ENCODE results near the gene KRTAP4-3. TPM values are rescaled to one million over a fixed set of nuclear protein-coding genes. Genes with fewer than 3 reads are reported as not detected.
"Not testable (repeated sequence)": the region's sequence is repeated elsewhere in the genome, so short reads cannot be mapped to it uniquely, and the experiment has no call there.

KRTAP4-3 gene
- total and polyA plus RNA-seq, 7 donors = not detected

DNA sequence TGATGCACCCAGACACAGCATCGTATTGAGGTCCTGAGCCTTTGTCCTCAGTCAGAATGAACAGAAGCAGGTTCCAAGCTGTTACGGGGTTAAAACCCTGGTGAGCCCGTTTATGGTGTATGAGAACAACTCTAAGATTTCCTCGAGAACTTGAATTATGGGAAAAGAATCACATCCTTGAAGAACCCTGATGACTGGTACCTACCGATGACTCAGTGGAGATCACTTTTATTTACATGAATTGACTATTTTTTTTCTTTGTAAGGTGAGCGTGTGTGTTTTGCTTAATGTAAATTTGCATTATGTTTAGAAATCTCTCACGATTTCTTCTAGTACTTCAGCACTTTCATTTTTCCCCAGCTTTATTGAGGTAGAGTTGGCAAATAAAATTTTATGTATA, 4.2 kb downstream of the KRTAP4-3 start:
- no peaks in the 10 kb centered on the region for H3K36me3 ChIP-seq (ENCODE audit: insufficient read depth in 1 of 2, low read depth in 1 of 2)
- TF ChIP-seq, protein P1, sequence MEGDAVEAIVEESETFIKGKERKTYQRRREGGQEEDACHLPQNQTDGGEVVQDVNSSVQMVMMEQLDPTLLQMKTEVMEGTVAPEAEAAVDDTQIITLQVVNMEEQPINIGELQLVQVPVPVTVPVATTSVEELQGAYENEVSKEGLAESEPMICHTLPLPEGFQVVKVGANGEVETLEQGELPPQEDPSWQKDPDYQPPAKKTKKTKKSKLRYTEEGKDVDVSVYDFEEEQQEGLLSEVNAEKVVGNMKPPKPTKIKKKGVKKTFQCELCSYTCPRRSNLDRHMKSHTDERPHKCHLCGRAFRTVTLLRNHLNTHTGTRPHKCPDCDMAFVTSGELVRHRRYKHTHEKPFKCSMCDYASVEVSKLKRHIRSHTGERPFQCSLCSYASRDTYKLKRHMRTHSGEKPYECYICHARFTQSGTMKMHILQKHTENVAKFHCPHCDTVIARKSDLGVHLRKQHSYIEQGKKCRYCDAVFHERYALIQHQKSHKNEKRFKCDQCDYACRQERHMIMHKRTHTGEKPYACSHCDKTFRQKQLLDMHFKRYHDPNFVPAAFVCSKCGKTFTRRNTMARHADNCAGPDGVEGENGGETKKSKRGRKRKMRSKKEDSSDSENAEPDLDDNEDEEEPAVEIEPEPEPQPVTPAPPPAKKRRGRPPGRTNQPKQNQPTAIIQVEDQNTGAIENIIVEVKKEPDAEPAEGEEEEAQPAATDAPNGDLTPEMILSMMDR (IDR thresholded peaks at IDR 0.05) = no peak
- WGBS, 3 donors = 68 to 70% (median 69%) methylated on average over 7 of the region's 7 CpGs
- ATAC-seq (no peak), DNase-seq (no peak)
- H3K9me3 ChIP-seq = no peaks in the 10 kb centered on the region
- intact Hi-C loops (cut with DNase I) = no loop called here
- H3K4me3 ChIP-seq = no peak overlapping the region
- H3K27ac ChIP-seq = no peak overlapping the region
- no peaks in the 10 kb centered on the region for H3K4me1 ChIP-seq
- H3K27me3 ChIP-seq (ENCODE audit: insufficient read depth in 3 of 3, low read length in 2 of 3) = no peaks in the 10 kb centered on the region

DNA sequence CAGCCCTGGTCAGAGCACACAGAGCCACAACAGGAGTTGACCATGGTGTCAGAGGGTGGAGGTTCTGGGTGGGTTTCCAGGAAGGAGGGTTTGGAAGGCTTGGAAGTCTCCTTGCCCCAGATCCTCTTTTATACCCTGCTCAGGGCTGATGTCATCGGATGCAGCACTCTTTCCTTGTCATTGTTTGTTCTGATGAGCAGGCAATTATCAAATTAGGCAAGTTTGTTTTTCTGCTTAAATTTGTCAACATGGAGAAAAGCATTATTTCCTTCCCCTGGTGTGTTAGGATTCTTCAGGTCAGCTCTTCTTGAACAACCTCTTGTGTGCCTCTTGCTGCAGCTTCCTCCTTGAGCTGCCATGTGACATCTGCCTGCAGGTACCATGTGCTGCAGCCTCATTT, 7.4 kb downstream of the KRTAP4-3 start, which contains the start of gene KRTAP4-4:
Gene KRTAP4-4 (minus strand): TSS at position 101 of the 400 bp plus-strand sequence. CDS start 57 bp downstream, at position 44.
- H3K27me3 ChIP-seq (ENCODE audit: insufficient read depth in 3 of 3, low read length in 2 of 3) = peaks cover 0 to 2% (median 0%) of the 10 kb centered on the region in 3 donors
- H3K4me1 ChIP-seq = no peaks in the 10 kb centered on the region
- intact Hi-C loops (cut with DNase I) = no loop called here
- no peaks in the 10 kb centered on the region for H3K9me3 ChIP-seq
- WGBS, 3 donors = 72 to 92% (median 82%) methylated on average over 1 of the region's 1 CpG
- no peak for DNase-seq
- TF ChIP-seq, protein P1 (IDR thresholded peaks at IDR 0.05) = no peak
- H3K27ac ChIP-seq = no peak within 1 kb of the TSS
- no peaks in the 10 kb centered on the region for H3K36me3 ChIP-seq (ENCODE audit: insufficient read depth in 1 of 2, low read depth in 1 of 2)
- no peak for ATAC-seq
- no peak within 1 kb of the TSS for H3K4me3 ChIP-seq

DNA sequence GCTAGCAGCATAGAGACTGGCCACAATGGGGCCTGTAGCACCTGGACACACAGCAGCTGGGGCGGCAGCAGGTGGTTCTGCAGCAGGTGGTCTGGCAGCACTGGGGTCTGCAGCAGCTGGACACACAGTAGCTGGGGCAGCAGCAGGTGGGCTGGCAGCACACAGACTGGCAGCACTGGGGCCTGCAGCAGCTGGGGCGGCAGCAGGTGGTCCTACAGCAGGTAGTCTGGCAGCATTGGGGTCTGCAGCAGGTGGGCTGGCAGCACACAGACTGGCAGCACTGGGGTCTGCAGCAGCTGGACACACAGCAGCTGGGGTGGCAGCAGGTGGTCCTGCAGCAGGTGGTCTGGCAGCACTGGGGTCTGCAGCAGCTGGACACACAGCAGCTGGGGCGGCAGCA, 7.8 kb downstream of the KRTAP4-3 start:
- intact Hi-C loops (cut with DNase I); H3K4me3 ChIP-seq; H3K4me1 ChIP-seq; ATAC-seq; DNase-seq; H3K27me3 ChIP-seq (ENCODE audit: insufficient read depth in 3 of 3, low read length in 2 of 3); H3K36me3 ChIP-seq (ENCODE audit: insufficient read depth in 1 of 2, low read depth in 1 of 2); H3K9me3 ChIP-seq; H3K27ac ChIP-seq: not testable (repeated sequence)
- WGBS, 3 donors = 83 to 94% (median 89%) methylated on average over 3 of the region's 3 CpGs

- WGBS, 3 donors = 35 to 52% (median 42%) methylated on average over 2 of the region's 2 CpGs
- Histone ChIP-seq H3K27me3 (ENCODE audit: insufficient read depth in 3 of 3, low read length in 2 of 3) (peaks cover 0 to 10% (median 2%) of the 10 kb centered on the region in 3 donors), H3K4me1 (no peaks in the 10 kb centered on the region), H3K4me3 (no peak overlapping the region), H3K36me3 (ENCODE audit: insufficient read depth in 1 of 2, low read depth in 1 of 2) (no peaks in the 10 kb centered on the region), H3K27ac (no peak overlapping the region), H3K9me3 (no peaks in the 10 kb centered on the region)
- intact Hi-C loops (cut with DNase I) = no loop called here
- no peak for ATAC-seq
- TF ChIP-seq, protein P1 (IDR thresholded peaks at IDR 0.05) = no peak
- no peak for DNase-seq
Measured at GRCh38 chr17:41153856-41154255, 14.2 kb downstream of the KRTAP4-3 start.

- DNase-seq (no peak), ATAC-seq (no peak)
- WGBS, 3 donors = 77 to 82% (median 78%) methylated on average over 2 of the region's 2 CpGs
- TF ChIP-seq, protein P1 (IDR thresholded peaks at IDR 0.05) = no peak
- no peaks in the 10 kb centered on the region for H3K36me3 ChIP-seq (ENCODE audit: insufficient read depth in 1 of 2, low read depth in 1 of 2)
- intact Hi-C loops (cut with DNase I) = no loop called here
- H3K27ac ChIP-seq = no peak overlapping the region
- no peaks in the 10 kb centered on the region for H3K9me3 ChIP-seq
- peaks cover 0 to 10% (median 2%) of the 10 kb centered on the region in 3 donors for H3K27me3 ChIP-seq (ENCODE audit: insufficient read depth in 3 of 3, low read length in 2 of 3)
- no peaks in the 10 kb centered on the region for H3K4me1 ChIP-seq
- no peak overlapping the region for H3K4me3 ChIP-seq
Measured at GRCh38 chr17:41151525-41151924, 16.5 kb downstream of the KRTAP4-3 start.
